Measurements from ENCODE around the gene GINS2. TPM values are rescaled to one million over a fixed set of nuclear protein-coding genes. Genes with fewer than 3 reads are reported as not detected.

The GINS2 gene
- total RNA-seq, 1 experiment from 2014 or later: 52.7 TPM

- peaks cover 5 to 6% of the 10 kb centered on the region in 2 experiments for H3K4me1 Mint-ChIP-seq
- no CpG with 5 or more reads among the region's 6 CpGs for WGBS (ENCODE audit: extremely low coverage, insufficient read length, low lambda C conversion rate)
- H2BK120ac ChIP-seq (ENCODE audit: low read depth, low read length, poor library complexity, severe bottlenecking): no peak overlapping the region
- H2BK15ac ChIP-seq (ENCODE audit: low read depth, low read length): no peak overlapping the region
- H3K9me3 Mint-ChIP-seq: no peaks in the 10 kb centered on the region
- no peaks in the 10 kb centered on the region for H3K4me1 ChIP-seq (ENCODE audit: insufficient read depth, low read length)
- peaks cover 3% of the 10 kb centered on the region; the same call in 1 of the 2 replicates for H3K79me2 ChIP-seq (ENCODE audit: insufficient read depth, low read length)
- H2BK12ac ChIP-seq (ENCODE audit: insufficient read length, low read depth, low read length): no peak overlapping the region
- H3K4me2 ChIP-seq (ENCODE audit: insufficient read depth, insufficient read length, low read length): no peak overlapping the region
- H4K8ac ChIP-seq (replicated peaks; ENCODE audit: insufficient read length, low read depth, low read length): no peak overlapping the region
- no peaks in the 10 kb centered on the region; the same call in 1 of the 2 replicates for H3K27me3 Mint-ChIP-seq (ENCODE audit: low read depth)
- no peak overlapping the region for H3K4ac ChIP-seq (ENCODE audit: low read depth, low read length)
- H2BK20ac ChIP-seq (ENCODE audit: low read depth, low read length, poor library complexity, severe bottlenecking): no peak overlapping the region
- H2AFZ ChIP-seq (ENCODE audit: low read length): no peak overlapping the region
- no peak for DNase-seq
- no peaks in the 10 kb centered on the region for H3K79me1 ChIP-seq (ENCODE audit: insufficient read depth, low read depth, low read length, poor library complexity, severe bottlenecking)
- no peaks in the 10 kb centered on the region for H3K23me2 ChIP-seq (ENCODE audit: insufficient read length, low read depth, low read length, poor library complexity, severe bottlenecking)
- H3K27me3 ChIP-seq (ENCODE audit: insufficient read depth, low read length): no peaks in the 10 kb centered on the region
- peaks cover 19 to 84% (median 62%) of the 10 kb centered on the region in 3 experiments; a peak in 6 of 7 replicates for H3K36me3 Mint-ChIP-seq (ENCODE audit: insufficient read depth in 1 of 3, low read depth in 3 of 3)
- H3K14ac ChIP-seq (ENCODE audit: insufficient read depth, low read length): no peak overlapping the region
- no peaks in the 10 kb centered on the region for H4K20me1 ChIP-seq (ENCODE audit: control insufficient read depth, insufficient read depth, insufficient read length)
- H3K4me3 Mint-ChIP-seq: no peak overlapping the region
- peak overlapping the region in 2 of 3 experiments; percentile 41 to 78; a peak in 3 of 7 replicates for H3K27ac Mint-ChIP-seq
- H3K9me3 ChIP-seq (ENCODE audit: control insufficient read depth, low read depth, low read length): no peaks in the 10 kb centered on the region
- H4K5ac ChIP-seq (ENCODE audit: insufficient read length, low read depth, low read length): no peak overlapping the region
- no peak overlapping the region for H2BK5ac ChIP-seq (ENCODE audit: insufficient read length, low read length)
- H3K23ac ChIP-seq (ENCODE audit: insufficient read length, low read depth, low read length): no peak overlapping the region
- H4K91ac ChIP-seq (ENCODE audit: insufficient read length, low read depth, low read length): no peak overlapping the region
- H3K27ac ChIP-seq (ENCODE audit: insufficient read length, low read depth, low read length): no peak overlapping the region
- H3K18ac ChIP-seq (ENCODE audit: insufficient read length, low read depth, low read length): no peak overlapping the region
- TF ChIP-seq, protein P1, sequence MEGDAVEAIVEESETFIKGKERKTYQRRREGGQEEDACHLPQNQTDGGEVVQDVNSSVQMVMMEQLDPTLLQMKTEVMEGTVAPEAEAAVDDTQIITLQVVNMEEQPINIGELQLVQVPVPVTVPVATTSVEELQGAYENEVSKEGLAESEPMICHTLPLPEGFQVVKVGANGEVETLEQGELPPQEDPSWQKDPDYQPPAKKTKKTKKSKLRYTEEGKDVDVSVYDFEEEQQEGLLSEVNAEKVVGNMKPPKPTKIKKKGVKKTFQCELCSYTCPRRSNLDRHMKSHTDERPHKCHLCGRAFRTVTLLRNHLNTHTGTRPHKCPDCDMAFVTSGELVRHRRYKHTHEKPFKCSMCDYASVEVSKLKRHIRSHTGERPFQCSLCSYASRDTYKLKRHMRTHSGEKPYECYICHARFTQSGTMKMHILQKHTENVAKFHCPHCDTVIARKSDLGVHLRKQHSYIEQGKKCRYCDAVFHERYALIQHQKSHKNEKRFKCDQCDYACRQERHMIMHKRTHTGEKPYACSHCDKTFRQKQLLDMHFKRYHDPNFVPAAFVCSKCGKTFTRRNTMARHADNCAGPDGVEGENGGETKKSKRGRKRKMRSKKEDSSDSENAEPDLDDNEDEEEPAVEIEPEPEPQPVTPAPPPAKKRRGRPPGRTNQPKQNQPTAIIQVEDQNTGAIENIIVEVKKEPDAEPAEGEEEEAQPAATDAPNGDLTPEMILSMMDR (conservative IDR thresholded peaks at IDR 0.05): no peak
- no peak overlapping the region for H2AK5ac ChIP-seq (ENCODE audit: insufficient read length, low read length)
- H3T11ph ChIP-seq (ENCODE audit: low read length): no peak overlapping the region
- no peak overlapping the region for H3K9ac ChIP-seq (ENCODE audit: extremely low read depth, insufficient read length, low read length)
- H3K56ac ChIP-seq (ENCODE audit: insufficient read length, low read depth, low read length): no peak overlapping the region
Measured at GRCh38 chr16:85679870-85680269, 8.9 kb downstream of the GINS2 start.
